GM23248 (cell line): ENCODE results near the gene COX6B2. TPM values are rescaled to one million over a fixed set of nuclear protein-coding genes. Genes with fewer than 3 reads are reported as not detected.

Experiments used
- DNase-seq: peaks from one replicate; pipeline ENCODE4 v3.0.0-alpha.2; 2015
- H2AFZ ChIP-seq: fragments of 200-600 bp; sonication (generic); 2 replicates; pipeline ENCODE4 v1.6.1; 2016; ENCODE audit warnings: antibody characterized with exemption
- H3F3A ChIP-seq: fragments of 200-600 bp; sonication (generic); 2 replicates; pipeline ENCODE4 v1.6.1; 2016; ENCODE audit warnings: mild to moderate bottlenecking, antibody characterized with exemption, mixed run types; ENCODE audit not compliant: insufficient read depth
- H3K27ac ChIP-seq: fragments of 200-600 bp; sonication (generic); 2 replicates; pipeline ENCODE4 v1.5.1; 2016; ENCODE audit warnings: mild to moderate bottlenecking
- H3K27me3 ChIP-seq: fragments of 200-600 bp; sonication (generic); replicated peaks from 2 replicates; pipeline ENCODE4 v1.6.1; 2016; ENCODE audit warnings: mild to moderate bottlenecking; ENCODE audit not compliant: insufficient read depth
- H3K36me3 ChIP-seq: fragments of 200-600 bp; sonication (generic); 2 replicates; pipeline ENCODE4 v1.6.1; 2016; ENCODE audit warnings: low read depth, mild to moderate bottlenecking
- H3K4me1 ChIP-seq: fragments of 200-600 bp; sonication (generic); 2 replicates; pipeline ENCODE4 v1.6.1; 2016; ENCODE audit warnings: mild to moderate bottlenecking; ENCODE audit not compliant: insufficient read depth
- H3K4me2 ChIP-seq: fragments of 200-600 bp; sonication (generic); one replicate; pipeline ENCODE4 v1.6.1; 2016; ENCODE audit warnings: mild to moderate bottlenecking; ENCODE audit not compliant: unreplicated experiment
- H3K4me3 ChIP-seq: fragments of 200-600 bp; sonication (generic); 2 replicates; pipeline ENCODE4 v1.5.1; 2016; ENCODE audit warnings: mild to moderate bottlenecking
- H3K79me2 ChIP-seq: fragments of 200-600 bp; sonication (generic); 2 replicates; pipeline ENCODE4 v1.6.1; 2016; ENCODE audit warnings: mild to moderate bottlenecking; ENCODE audit not compliant: insufficient read depth
- H3K9ac ChIP-seq: fragments of 200-600 bp; sonication (generic); 2 replicates; pipeline ENCODE4 v1.6.1; 2016; ENCODE audit warnings: mild to moderate bottlenecking
- H3K9me2 ChIP-seq: fragments of 200-600 bp; sonication (generic); 2 replicates; pipeline ENCODE4 v1.6.1; 2016; ENCODE audit warnings: mixed run types, mild to moderate bottlenecking, moderate library complexity; ENCODE audit not compliant: insufficient read depth
- H3K9me3 ChIP-seq: fragments of 200-600 bp; sonication (generic); one replicate; pipeline ENCODE4 v1.6.1; 2017; ENCODE audit warnings: low read depth
- H4K20me1 ChIP-seq: fragments of 200-600 bp; sonication (generic); 2 replicates; pipeline ENCODE4 v1.6.0; 2016; ENCODE audit not compliant: insufficient read depth
- EZH2 ChIP-seq: fragments of 200-600 bp; sonication (generic); IDR thresholded peaks from 2 replicates; pipeline ENCODE4 v1.6.1; 2018; ENCODE audit warnings: antibody characterized with exemption, mild to moderate bottlenecking; ENCODE audit not compliant: insufficient read depth, poor library complexity, severe bottlenecking
- EZH2phosphoT487 ChIP-seq: fragments of 200-600 bp; sonication (generic); IDR thresholded peaks from 2 replicates; pipeline ENCODE4 v1.6.1; 2018; ENCODE audit warnings: antibody characterized with exemption, moderate library complexity, mild to moderate bottlenecking, low read depth; ENCODE audit not compliant: insufficient read depth
- WGBS, 2 experiments: methylation state at CpG; one replicate each; pipeline ENCODE4 v1.1.6; 2015 to 2017; ENCODE audit warnings: low lambda C conversion rate in 2 of 2, low coverage in 1 of 2; ENCODE audit errors: missing lambda C conversion rate in 2 of 2; 5-methylcytosine and 5-hydroxymethylcytosine counted together
- in situ Hi-C: fragments of 300-500 bp; cut with MboI; formaldehyde crosslinking; loops from 2 replicates; pipeline ENCODE4 v1.15.0; 2020
- polyA plus RNA-seq: library from polyadenylated mRNA; unstranded; fragments of >200 nt; fragmentation: Nextera tagmentation; extraction: Ambion mirVana; gene quantifications from 2 replicates; pipeline ENCODE4 v1.2.1, GENCODE V29; 2016
- total RNA-seq: library from RNA; depleted of rRNA; stranded (reverse); fragments of >200 nt; shearing (Covaris generic); gene quantifications from 2 replicates; pipeline ENCODE4 v1.2.3, GENCODE V29; 2014

COX6B2 gene
- total and polyA plus RNA-seq, 2 experiments from 2014 or later, result not detected

DNA sequence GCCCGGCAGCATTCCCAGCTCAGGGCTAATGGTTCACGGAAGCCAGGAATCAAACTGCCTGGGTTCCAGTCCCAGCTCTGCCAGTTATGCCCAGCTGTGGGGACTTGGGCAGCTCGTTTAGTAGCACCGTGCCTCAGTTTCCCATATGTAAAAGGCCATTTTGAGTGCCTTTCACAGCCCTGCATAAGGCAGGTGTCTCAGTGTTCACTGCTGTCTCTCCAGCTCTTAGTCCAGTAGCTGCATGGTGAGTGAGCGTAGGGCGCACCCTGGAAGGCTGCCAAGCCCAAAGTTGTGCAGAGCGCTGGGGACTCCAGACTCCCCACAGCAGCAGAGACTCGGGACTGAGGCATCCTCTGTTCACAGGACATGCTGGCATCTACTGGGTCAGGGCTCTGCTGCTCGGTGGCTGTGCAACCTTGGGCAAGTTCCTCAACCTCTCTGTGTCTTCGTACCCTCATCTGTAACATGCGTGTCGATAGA, 36.7 kb upstream of the COX6B2 start:
- no peak for DNase-seq
- no peak overlapping the region for H3K4me2 ChIP-seq
- in situ Hi-C loops, result no loop called here
- H3K27ac ChIP-seq, result no peak overlapping the region
- H3K4me3 ChIP-seq, result no peak overlapping the region
- H3K27me3 ChIP-seq, result no peaks in the 10 kb centered on the region
- peaks cover 43% of the 10 kb centered on the region for H3F3A ChIP-seq
- H3K9me2 ChIP-seq, result no peaks in the 10 kb centered on the region
- 66 to 70% methylated on average over 12 of the region's 12 CpGs for WGBS, 2 experiments
- no peak overlapping the region for H2AFZ ChIP-seq
- peaks cover 20% of the 10 kb centered on the region; the same call in 1 of the 2 replicates for H3K4me1 ChIP-seq
- peaks cover 16% of the 10 kb centered on the region; the same call in 1 of the 2 replicates for H4K20me1 ChIP-seq
- H3K9me3 ChIP-seq, result no peaks in the 10 kb centered on the region
- TF ChIP-seq EZH2phosphoT487 (no peak), EZH2 (no peak)
- H3K79me2 ChIP-seq, result peaks cover 50% of the 10 kb centered on the region
- peaks cover 27% of the 10 kb centered on the region; the same call in 1 of the 2 replicates for H3K36me3 ChIP-seq
- H3K9ac ChIP-seq, result no peak overlapping the region

DNA sequence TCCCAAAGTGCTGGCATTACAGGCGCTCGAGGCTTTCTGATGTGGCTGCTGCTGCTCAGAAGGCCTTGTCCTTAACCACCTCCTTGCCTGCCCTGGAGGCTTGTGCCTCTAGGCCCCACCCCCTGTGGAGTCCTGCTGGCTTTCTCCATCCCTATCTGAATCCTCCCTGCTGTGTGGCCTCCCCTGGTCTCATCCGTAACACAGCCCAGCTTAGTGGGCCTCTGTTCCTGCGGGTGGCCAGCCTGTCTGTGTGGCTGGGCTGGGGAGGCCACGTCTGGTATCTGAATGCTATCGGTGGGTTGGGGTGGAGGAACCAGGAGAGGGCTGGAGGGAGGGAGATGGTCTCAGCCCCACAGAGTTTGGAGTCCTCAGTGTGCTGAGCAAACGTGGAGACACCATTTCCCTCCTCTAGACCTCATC, 36.0 kb upstream of the COX6B2 start:
- WGBS, 2 experiments, result 77 to 81% methylated on average over 7 of the region's 7 CpGs
- Histone ChIP-seq H4K20me1 (peaks cover 16% of the 10 kb centered on the region; the same call in 1 of the 2 replicates), H3K27ac (no peak overlapping the region), H3K9ac (no peak overlapping the region), H2AFZ (no peak overlapping the region), H3K9me3 (no peaks in the 10 kb centered on the region), H3K4me3 (no peak overlapping the region), H3K36me3 (peaks cover 27% of the 10 kb centered on the region; the same call in 1 of the 2 replicates), H3K27me3 (no peaks in the 10 kb centered on the region), H3K4me2 (no peak overlapping the region), H3K9me2 (no peaks in the 10 kb centered on the region), H3K79me2 (peaks cover 54% of the 10 kb centered on the region), H3F3A (peaks cover 43% of the 10 kb centered on the region), H3K4me1 (peaks cover 20% of the 10 kb centered on the region; the same call in 1 of the 2 replicates)
- in situ Hi-C loops, result no loop called here
- TF ChIP-seq EZH2phosphoT487 (no peak), EZH2 (no peak)
- no peak for DNase-seq

DNA sequence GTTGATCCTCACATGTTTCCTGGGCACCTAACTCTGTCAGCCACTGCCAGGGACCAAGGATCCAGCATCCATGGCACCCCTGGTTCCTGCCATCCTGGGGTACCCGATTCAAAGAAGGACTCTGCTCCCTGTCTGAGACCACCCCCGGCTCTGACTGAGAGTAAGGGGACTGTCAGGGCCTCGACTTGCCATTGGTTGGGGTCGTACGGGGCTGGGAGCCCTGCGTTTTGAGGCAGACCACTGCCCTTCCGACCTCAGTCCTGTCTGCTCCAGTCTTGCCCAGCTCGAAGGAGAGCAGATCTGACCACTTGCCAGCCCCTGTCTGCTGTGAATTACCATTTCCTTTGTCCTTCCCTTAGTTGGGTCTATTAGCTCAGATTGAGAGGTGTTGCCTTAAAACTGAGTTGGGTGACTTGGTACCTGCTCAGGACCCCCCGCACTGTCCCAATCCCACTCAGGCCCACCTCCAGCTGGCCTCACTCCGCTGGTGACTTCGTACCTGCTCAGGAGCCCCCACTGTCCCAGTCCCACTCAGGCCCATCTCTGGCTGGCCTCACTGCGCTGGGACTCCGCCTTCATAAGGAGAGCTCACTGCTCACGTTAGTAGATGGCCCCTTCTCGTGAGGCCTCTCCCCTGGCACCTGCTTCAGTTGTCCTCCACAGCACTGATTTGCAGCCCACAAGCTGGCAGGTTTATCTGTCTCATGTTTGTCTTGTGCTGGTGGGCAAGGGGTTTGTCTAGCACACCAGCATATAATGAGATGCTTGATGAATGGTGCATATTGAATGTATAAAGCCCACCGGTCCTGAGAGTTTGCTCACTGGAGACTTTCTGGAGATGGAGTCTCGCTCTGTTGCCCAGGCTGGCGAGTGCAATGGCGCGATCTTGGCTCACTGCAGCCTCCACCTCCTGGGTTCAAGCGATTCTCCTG, 35.1 kb upstream of the COX6B2 start:
- TF ChIP-seq EZH2phosphoT487, result no peak
- TF ChIP-seq EZH2, result no peak
- H3K4me2 ChIP-seq, result no peak overlapping the region
- peaks cover 25% of the 10 kb centered on the region for H3K4me1 ChIP-seq
- H3K79me2 ChIP-seq, result peaks cover 54% of the 10 kb centered on the region
- peaks cover 43% of the 10 kb centered on the region for H3F3A ChIP-seq
- H3K27me3 ChIP-seq, result no peaks in the 10 kb centered on the region
- H3K9me2 ChIP-seq, result no peaks in the 10 kb centered on the region
- peaks cover 27% of the 10 kb centered on the region; the same call in 1 of the 2 replicates for H3K36me3 ChIP-seq
- H3K9me3 ChIP-seq, result no peaks in the 10 kb centered on the region
- peak overlapping the region; percentile 92; the same call in 1 of the 2 replicates for H3K9ac ChIP-seq
- no peak for DNase-seq
- no peak overlapping the region for H3K4me3 ChIP-seq
- no peak overlapping the region for H2AFZ ChIP-seq
- WGBS, 2 experiments, result 84% methylated on average over 21 of the region's 21 CpGs
- no peak overlapping the region for H3K27ac ChIP-seq
- H4K20me1 ChIP-seq, result peaks cover 16% of the 10 kb centered on the region; the same call in 1 of the 2 replicates
- in situ Hi-C loops, result no loop called here

DNA sequence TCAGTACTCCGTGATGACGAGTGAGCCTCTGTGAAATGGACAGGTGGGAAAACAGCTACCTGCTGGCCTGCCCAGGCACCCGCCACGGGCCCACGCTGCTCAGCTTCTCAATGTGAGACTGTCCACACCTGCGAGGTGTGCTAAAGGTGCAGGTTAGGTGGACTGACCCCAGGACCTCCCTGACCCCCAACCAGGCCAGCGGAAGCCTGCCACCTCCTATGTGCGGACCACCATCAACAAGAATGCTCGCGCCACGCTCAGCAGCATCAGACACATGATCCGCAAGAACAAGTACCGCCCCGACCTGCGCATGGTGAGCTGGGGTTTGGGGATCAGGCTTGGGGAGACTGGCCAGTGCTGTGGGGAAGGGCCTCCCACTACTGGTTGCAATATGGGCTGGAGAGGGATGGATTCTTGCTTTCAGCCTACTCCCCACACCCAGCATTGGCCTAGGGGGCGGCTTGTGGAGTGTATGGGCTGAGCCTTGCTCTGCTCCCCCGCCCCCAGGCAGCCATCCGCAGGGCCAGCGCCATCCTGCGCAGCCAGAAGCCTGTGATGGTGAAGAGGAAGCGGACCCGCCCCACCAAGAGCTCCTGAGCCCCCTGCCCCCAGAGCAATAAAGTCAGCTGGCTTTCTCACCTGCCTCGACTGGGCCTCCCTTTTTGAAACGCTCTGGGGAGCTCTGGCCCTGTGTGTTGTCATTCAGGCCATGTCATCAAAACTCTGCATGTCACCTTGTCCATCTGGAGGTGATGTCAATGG, 33.4 kb upstream of the COX6B2 start:
- WGBS, 2 experiments, result 87 to 90% methylated on average over 20 of the region's 24 CpGs
- peaks cover 54% of the 10 kb centered on the region for H3K79me2 ChIP-seq
- H3K4me2 ChIP-seq, result peak overlapping the region; percentile 95
- H3K27ac ChIP-seq, result 0 out of 2 replicates have a peak overlapping the region, but pooled peaks have one; percentile 68
- peaks cover 16% of the 10 kb centered on the region; the same call in 1 of the 2 replicates for H4K20me1 ChIP-seq
- H3K4me1 ChIP-seq, result peaks cover 33% of the 10 kb centered on the region
- no peak overlapping the region for H2AFZ ChIP-seq
- H3K9me3 ChIP-seq, result no peaks in the 10 kb centered on the region
- H3K27me3 ChIP-seq, result no peaks in the 10 kb centered on the region
- H3K9ac ChIP-seq, result peak overlapping the region; percentile 92
- peak overlapping the region; percentile 94 for H3K4me3 ChIP-seq
- peaks cover 27% of the 10 kb centered on the region; the same call in 1 of the 2 replicates for H3K36me3 ChIP-seq
- no peaks in the 10 kb centered on the region for H3K9me2 ChIP-seq
- H3F3A ChIP-seq, result peaks cover 40% of the 10 kb centered on the region
- in situ Hi-C loops, result no loop called here
- TF ChIP-seq EZH2phosphoT487, result no peak
- no peak for TF ChIP-seq EZH2
- DNase-seq, result no peak
